SW480 (cell line): ENCODE results near the gene UBP1.
"Not testable (repeated sequence)": the region's sequence is repeated elsewhere in the genome, so short reads cannot be mapped to it uniquely, and the experiment has no call there.

Experiments used
- DNase-seq: peaks from one replicate; pipeline ENCODE4 v3.0.0-alpha.2; 2016; ENCODE audit warnings: low spot score

UBP1 gene

GRCh38 chr3:33440328-33441224, at the start of gene UBP1:
TSS of gene UBP1 (minus strand) at chr3:33440405. CDS start at chr3:33439848, 557 bp downstream.
- peak; percentile 100 for DNase-seq

DNA sequence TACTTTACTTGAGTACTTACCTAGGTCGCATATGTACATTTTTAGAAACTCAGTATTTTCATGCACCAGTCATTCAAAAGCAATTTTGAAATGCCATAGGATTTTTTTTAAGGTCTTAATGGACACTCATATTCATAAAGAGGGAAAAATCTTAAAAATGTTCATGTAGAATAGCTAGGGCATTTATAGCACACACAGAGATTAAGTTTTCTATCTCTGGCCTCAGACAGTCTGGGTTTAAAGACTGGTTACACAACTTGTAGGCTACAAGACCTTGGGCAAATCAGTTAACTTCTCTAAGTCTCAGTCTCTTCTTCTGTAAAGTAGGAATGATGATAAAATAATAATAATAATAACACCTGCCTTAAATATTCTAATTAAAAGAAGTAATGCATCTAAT, 48.5 kb upstream of the UBP1 start:
- no peak for DNase-seq

- no peak for DNase-seq
Measured at GRCh38 chr3:33488246-33488645, 48.0 kb upstream of the UBP1 start.

GRCh38 chr3:33482111-33482521, 41.9 kb upstream of the UBP1 start:
- no peak for DNase-seq

DNA sequence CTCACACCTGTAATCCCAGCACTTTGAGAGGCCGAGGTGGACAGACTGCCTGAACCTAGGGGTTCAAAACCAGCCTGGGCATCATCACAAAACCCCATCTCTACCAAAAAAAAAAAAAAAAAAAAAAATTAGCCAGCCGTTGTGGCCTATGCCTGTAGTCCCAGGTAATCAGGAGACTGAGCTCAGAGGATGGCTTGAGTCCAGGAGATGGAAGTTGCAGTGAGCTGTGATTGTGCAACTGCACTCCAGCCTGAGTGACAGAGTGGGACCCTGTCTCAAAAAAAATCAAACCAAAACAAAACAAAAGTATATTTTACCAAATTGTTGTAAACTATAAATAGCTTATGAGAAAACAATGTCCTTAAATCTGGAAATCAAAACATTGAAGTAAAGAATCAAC, 34.7 kb upstream of the UBP1 start:
- no peak for DNase-seq

DNA sequence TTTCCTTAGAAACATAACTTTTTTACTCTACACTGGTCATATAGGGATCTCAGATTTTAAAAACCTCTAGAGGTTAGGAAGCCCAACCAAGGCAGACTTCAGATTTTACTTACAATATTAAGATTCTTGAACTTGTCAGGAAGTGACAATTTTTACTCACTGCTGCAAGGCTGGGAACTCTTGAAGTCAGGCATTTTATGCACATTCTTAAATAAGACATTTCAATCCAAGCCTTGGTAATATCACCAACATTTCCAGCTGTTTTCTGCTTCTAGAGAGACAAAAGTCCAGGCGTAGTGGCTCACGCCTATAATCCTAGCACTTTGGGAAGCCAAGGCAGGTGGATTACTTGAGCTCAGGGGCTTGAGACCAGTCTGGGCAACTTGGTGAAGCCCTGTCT, 33.6 kb upstream of the UBP1 start:
- no peak for DNase-seq

DNA sequence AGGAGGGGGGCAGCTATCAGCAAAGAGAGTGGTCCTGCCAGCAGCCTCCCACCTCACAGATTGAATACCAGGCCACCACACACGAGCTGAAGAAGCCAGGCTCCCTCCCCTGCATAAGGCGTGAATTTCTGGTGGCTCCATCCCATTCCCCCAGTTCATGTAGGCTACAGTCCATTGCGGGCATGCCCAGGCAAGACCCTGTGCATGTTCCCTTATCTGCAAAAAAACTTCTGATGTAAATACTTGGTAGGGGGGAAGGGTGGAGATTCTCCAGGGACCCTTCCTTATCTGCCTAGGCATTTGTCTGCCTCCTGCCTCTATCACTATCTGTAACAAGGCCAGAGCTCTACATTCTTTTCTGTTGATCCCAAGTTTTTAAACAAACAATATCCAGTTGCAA, 27.6 kb upstream of the UBP1 start:
- DNase-seq = no peak

- DNase-seq = no peak
Measured at GRCh38 chr3:33461097-33461496, 20.9 kb upstream of the UBP1 start.

GRCh38 chr3:33459577-33459976, 19.4 kb upstream of the UBP1 start:
- DNase-seq = not testable (repeated sequence)

- DNase-seq = no peak
Measured at GRCh38 chr3:33458446-33458845, 18.2 kb upstream of the UBP1 start.

DNA sequence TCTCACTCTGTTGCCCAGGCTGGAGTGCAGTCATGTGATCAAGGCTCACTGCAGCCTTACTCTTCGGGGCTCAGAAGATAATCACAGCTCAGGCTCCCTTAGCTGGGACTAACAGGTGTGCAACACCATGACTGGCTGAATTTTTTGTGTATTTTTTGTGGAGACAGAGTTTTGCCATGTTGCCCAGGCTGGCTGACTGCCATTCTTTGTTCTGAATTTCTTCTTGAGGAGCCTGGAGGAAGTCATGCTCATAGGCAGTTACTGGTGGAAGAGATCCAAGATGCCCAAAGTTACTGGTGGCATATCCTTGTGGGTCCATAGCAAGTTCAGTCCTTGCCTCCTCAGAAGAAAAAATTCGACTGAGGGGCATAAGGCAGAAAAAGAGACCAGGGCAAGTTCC, 16.6 kb upstream of the UBP1 start:
- no peak for DNase-seq

- DNase-seq = no peak
Measured at GRCh38 chr3:33453331-33453761, 13.1 kb upstream of the UBP1 start.

- not testable (repeated sequence) for DNase-seq
Measured at GRCh38 chr3:33451994-33452393, 11.8 kb upstream of the UBP1 start.

- no peak for DNase-seq
Measured at GRCh38 chr3:33447958-33448357, 7.8 kb upstream of the UBP1 start.

DNA sequence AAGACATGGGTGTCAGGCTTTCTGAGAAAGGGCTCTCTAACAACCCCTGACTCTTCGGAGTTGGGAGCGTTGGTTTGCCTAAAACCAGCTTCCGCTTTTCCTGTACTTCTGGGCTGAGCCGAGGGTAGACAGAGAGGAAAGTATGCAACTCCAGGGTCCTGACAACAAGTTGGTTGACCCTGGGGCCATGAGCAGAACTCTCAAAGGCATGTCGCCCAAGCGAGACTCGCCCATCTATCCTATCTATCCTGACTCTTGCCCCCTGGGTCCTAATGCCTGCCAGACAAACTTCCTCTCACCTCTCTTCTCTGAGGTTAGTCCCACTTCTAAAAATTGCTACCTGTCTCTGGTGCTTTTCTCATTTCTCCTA, 7.0 kb upstream of the UBP1 start:
- DNase-seq = not testable (repeated sequence)

DNA sequence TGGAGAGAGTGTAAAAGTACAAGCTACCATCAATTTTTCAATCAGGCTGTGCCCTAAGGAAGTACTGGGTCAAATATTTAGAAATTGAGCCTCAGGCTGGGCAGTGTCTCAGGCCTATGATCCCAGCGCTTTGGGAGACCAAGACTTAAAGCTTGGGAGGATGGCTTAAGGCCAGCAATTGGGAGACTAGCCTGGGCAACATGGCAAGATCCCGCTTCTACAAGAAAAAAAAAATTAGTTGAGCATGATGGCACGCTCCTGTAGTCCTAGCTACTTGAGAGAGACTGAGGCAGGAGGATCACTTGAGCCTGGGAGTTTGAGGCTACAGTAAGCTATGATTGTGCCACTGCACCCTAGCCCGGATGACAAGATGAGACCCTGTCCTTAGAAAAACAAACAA, 2.0 kb upstream of the UBP1 start:
- no peak for DNase-seq

GRCh38 chr3:33441225-33441976, 1.2 kb upstream of the UBP1 start:
- no peak for DNase-seq

GRCh38 chr3:33439546-33440327, 468 bp downstream of the UBP1 start:
- peak; percentile 50 for DNase-seq

DNA sequence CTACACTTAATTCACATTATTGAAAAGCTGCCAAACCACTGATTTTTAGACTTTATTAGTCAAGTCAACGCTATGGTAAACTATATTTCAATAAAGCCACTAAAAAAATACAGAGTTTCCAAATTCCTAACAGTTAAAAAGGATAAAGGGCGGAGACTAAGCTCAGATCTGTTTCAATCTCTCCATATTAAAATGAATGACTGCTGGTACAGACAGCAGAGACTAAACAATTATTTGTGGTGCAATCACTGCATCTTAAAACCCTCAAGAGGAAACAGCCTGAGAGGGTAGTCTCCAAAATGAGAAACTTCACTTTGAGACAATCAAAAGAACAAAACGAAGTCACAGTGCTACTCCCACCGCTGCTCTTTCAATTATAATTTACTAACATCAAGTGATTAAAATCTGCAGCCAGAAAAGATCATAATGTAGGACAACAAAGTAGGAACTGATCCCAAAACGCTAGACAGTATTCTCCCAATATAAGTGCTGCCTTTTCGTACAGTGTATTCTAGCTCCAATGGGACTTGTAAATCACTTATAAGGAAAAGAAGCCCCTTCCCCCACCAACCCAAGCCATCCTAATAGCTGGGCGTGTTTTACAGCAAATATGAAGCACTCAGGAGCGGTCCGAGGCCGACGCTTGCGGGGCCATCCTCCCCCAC, 1.2 kb downstream of the UBP1 start:
- no peak for DNase-seq

GRCh38 chr3:33438284-33438668, 1.9 kb downstream of the UBP1 start:
- peak; percentile 23 for DNase-seq

- DNase-seq = no peak
Measured at GRCh38 chr3:33437556-33438283, 2.5 kb downstream of the UBP1 start.
